HG03159 (cell line): ENCODE data around the gene AUNIP.
A peak's percentile ranks its signal among the peaks of the same experiment; 100 is the strongest.

Experiments used
- ATAC-seq: cut with Tn5 transposase; IDR thresholded peaks from one replicate; pipeline ENCODE4 v1.9.1; 2021; ENCODE audit warnings: mild to moderate bottlenecking, moderate library complexity; ENCODE audit not compliant: unreplicated experiment

AUNIP gene

GRCh38 chr1:25858906-25859789 is at the start of gene AUNIP:
Gene AUNIP, minus strand, starts transcription at chr1:25859457. Its CDS starts 100 bp downstream, at chr1:25859357.
- peak; percentile 89 for ATAC-seq

- ATAC-seq = no peak
Measured at GRCh38 chr1:25909040-25909439, 49.8 kb upstream of the AUNIP start.

GRCh38 chr1:25908161-25908560 is 48.9 kb upstream of the AUNIP start:
- no peak for ATAC-seq

- no peak for ATAC-seq
Measured at GRCh38 chr1:25907601-25908000, 48.3 kb upstream of the AUNIP start.

GRCh38 chr1:25906644-25907300 is 47.5 kb upstream of the AUNIP start:
- ATAC-seq = no peak

- ATAC-seq = peak; percentile 58
Measured at GRCh38 chr1:25905680-25906643, 46.7 kb upstream of the AUNIP start, which contains the start of gene STMN1. Gene STMN1, minus strand, starts transcription at chr1:25906419. Its CDS starts 1,743 bp downstream, at chr1:25904676.

GRCh38 chr1:25904943-25905679 is 45.9 kb upstream of the AUNIP start:
- peak; percentile 68 for ATAC-seq

- ATAC-seq = no peak
Measured at GRCh38 chr1:25903986-25904385, 44.7 kb upstream of the AUNIP start.

- ATAC-seq = no peak
Measured at GRCh38 chr1:25902462-25902861, 43.2 kb upstream of the AUNIP start.

GRCh38 chr1:25900219-25900618 is 41.0 kb upstream of the AUNIP start:
- no peak for ATAC-seq

GRCh38 chr1:25899792-25900191 is 40.5 kb upstream of the AUNIP start:
- no peak for ATAC-seq

GRCh38 chr1:25898223-25899015 is 39.2 kb upstream of the AUNIP start:
- no peak for ATAC-seq

GRCh38 chr1:25897754-25898153 is 38.5 kb upstream of the AUNIP start:
- ATAC-seq = no peak

- no peak for ATAC-seq
Measured at GRCh38 chr1:25896266-25896665, 37.0 kb upstream of the AUNIP start.

GRCh38 chr1:25895365-25895990 is 36.2 kb upstream of the AUNIP start:
- ATAC-seq = peak; percentile 78

GRCh38 chr1:25893116-25893515 is 33.9 kb upstream of the AUNIP start:
- ATAC-seq = no peak

GRCh38 chr1:25891606-25892005 is 32.3 kb upstream of the AUNIP start:
- ATAC-seq = no peak

- ATAC-seq = no peak
Measured at GRCh38 chr1:25890239-25891034, 31.2 kb upstream of the AUNIP start.
